HG03439 (cell line): Measurements from ENCODE around the gene ATOX1.
"Not testable (repeated sequence)": the region's sequence is repeated elsewhere in the genome, so short reads cannot be mapped to it uniquely, and the experiment has no call there.

Source experiments
- ATAC-seq: cut with Tn5 transposase; IDR thresholded peaks from one replicate; pipeline ENCODE4 v1.9.1; 2021; ENCODE audit warnings: mild to moderate bottlenecking, moderate library complexity; ENCODE audit not compliant: unreplicated experiment

The ATOX1 gene, protein sequence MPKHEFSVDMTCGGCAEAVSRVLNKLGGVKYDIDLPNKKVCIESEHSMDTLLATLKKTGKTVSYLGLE

DNA sequence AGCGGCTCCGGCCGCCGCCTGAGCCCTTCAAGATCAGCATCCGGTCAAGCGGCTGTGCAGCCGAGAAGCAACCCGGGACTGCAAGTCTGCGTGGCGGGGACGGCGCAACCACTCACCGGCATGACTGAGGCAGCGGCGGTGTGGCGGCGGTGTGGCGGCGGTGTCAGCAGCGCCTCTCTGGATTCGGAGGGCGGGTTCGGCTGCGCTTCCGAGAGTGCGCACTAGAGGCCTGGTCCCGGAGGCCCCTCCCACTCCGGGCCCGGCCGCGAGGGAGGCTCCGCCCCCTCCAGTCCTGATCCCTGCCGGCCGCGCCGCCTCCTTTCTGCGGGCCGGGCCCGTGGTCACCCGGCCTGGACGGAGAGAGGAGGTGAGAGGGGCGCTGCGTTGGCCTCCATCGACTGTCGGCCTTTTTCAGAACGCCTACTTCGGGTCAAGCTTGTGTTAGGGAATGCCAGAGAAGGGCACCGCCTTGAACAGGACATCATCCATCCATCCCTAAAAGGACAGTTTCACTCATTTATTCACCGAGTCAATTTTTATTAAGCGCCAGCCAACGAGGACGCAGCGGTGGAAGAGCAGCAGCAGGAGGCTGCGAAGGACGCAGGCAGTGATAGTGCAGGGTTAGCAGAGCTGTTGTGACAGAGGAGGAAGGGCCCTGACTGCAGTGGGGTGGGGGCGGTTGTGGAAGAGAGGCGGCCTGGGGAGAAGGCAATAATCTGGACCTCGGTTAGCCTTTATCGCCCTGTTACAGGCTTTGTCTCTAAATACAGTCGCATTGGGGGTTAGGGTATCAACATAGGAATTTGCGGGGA, at the start of gene ATOX1:
TSS of gene ATOX1 (minus strand) at position 202 of the 812 bp plus-strand sequence. CDS start at position 122, 80 bp downstream.
- ATAC-seq: peak; percentile 96

DNA sequence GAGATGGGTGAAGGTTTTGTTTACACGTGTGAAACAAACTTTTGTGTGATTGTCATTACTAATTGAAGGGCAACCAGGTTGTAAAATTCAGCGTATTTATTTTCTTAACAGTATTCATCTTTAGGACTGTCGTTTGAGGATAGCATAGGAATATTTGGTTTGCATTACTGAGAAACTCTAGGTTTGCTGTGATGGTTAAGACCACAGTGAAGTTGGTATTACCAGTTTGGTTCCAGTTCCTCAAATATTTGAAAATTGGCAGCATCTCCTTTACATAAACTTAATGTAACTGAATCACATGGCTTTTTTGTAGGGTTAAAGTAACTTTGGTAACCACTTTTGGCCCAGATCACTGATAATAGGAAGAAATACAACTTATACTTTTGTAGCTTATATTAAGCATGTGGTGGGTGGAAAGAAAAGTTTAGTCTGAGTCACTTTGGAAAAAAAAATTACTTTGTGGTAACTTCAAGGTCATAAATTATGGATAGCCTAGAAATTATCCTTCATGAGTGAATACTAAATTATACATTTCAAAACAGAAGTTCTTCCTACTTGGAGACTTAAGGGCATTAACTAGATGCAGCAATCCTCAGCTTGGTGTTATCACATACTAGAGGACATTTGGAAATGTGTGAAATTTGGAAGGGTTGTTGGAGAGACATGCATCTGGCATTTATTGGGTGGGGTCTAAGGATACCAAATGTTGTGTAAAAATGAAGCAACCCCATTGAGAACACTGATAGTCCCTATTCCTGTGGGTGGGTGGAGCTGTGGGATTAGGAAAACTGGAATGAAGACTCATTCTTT, 47.2 kb upstream of the ATOX1 start:
- no peak for ATAC-seq

DNA sequence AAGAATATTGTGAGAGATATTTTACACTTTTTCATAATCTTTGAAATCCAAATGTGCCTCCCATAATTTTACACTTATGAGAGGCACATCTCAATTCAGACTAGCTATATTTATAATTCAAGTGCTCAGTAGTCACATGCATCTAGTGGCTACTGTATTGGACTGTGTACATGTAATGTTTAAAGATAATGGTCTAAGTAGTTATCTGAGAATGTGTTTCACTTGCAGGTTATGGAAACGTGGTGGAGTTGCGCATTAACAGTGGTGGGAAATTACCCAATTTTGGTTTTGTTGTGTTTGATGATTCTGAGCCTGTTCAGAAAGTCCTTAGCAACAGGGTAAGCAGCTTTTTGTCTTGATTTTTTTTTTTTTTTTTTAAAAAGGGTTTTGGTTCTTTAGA, 42.1 kb upstream of the ATOX1 start:
- ATAC-seq: no peak

DNA sequence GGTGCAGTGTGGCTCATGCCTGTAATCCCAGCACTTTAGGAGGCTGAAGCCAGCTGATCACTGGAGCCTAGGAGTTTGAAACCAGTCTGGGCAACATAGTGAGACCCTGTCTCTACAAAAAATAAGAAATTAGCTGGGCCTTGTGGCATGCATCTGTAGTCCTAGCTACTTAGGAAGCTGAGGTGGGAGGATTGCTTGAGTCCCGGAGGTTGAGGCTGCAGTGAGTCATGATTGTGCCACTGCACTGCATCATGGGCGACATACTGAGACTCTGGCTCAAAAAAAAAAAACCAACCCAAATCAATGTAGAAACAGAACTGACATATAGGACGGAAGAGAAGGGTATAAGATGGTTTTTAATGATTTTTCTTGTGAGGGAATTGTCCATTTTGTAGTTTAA, 41.0 kb upstream of the ATOX1 start:
- no peak for ATAC-seq

DNA sequence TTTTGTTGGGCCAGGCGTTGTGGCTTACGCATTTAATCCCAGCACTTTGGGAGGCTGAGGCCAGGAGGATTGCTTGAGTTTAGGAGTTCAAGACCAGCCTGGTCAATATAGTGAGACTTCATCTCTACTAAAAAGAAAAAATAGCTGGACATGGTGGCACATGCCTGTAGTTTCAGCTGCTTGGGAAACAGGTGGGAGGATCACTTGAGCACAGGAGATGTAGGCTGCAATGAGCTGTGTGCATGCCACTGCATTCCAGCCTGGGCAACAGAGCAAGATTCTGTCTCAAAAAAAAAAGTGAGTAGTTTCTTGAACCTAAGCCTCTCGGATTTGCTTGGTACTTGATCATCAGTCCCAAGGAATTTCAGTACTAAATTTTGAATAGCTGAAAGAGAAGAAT, 40.2 kb upstream of the ATOX1 start:
- ATAC-seq: no peak

DNA sequence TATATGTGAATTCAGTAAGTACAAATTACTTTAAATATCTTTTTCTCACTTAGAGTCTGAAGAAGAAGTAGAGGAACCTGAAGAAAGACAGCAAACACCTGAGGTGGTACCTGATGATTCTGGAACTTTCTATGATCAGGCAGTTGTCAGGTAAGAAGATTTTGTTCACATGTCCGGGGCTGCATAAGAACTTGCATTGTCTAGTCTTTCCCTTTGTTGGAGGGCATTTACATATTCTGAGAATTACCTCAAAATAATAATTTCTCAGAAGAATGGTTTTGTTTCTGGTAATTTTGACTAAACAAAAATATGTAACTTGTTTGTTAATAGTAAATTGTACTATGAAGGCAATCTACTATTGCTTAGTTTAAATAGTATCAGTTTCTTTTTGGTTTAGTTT, 37.0 kb upstream of the ATOX1 start:
- no peak for ATAC-seq

DNA sequence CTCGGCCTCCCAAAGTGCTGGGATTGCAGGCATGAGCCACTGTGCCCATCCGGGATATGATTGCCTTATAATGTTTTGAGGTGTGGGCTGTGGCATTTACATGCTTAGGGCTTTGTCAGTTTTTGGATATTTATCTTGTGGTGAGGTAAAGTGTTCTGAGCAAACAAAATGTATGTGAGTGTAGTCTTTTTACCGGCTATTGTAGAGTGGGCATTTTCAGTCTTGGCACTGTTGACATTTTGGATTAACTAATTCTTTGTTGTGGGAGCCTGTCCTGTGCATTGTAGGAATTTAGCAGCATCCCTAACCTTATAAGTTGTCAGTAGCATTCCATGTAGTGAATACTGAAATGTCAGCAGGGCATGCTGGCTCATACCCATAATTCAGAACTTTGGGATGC, 34.9 kb upstream of the ATOX1 start:
- ATAC-seq: no peak

DNA sequence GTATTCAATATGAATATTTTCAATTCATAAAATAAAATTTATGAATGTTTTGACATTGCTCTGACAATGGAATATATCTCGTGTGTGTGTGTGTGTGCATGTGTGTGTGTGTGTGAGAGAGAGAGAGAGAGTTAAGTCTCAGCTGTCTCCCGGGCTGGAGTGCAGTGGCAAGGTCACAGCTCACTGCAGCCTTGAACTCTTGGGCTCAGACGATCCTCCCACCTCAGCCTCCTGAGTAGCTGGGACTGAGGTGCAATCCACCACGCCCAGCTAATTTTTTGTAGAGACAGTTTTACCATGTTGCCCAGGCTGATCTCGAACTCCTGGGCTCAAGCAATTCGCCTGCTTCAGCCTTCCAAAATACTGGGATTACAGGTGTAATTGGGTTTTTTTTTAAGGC, 29.4 kb upstream of the ATOX1 start:
- ATAC-seq: no peak

DNA sequence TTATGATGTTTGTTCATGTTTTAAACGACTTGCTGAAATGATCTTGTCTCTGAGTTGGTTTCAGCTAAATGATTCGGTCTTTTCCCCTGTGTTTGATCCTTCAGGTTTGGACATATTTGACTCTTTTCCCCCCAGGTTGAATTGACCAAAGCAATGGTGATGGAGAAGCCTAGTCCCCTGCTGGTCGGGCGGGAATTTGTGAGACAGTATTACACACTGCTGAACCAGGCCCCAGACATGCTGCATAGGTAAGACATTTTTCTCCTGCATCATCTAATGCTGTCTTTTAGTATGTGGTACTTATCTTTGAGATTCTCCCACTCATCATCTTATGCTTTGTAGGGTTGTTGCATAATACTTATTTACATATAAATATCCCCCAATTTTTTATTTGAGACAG, 28.0 kb upstream of the ATOX1 start:
- ATAC-seq: no peak

DNA sequence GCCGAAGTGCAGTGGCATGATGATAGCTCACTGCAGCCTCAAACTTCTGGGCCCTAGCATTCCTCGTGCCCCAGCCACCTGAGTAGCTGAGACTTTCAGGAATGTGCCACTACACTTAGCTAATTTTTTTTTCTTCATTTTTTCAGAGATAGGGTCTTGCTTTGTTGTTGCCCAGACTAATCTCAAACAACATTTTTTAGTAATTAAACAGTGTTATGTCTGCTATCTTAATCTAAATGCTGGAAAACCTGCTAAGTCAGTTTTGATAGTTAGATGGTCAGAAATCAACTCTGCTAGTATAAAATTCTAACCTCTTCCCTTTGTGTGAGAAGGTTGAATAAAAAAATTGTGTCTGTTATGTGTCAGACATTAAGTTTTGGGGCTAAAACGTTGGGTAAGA, 25.7 kb upstream of the ATOX1 start:
- ATAC-seq: no peak

DNA sequence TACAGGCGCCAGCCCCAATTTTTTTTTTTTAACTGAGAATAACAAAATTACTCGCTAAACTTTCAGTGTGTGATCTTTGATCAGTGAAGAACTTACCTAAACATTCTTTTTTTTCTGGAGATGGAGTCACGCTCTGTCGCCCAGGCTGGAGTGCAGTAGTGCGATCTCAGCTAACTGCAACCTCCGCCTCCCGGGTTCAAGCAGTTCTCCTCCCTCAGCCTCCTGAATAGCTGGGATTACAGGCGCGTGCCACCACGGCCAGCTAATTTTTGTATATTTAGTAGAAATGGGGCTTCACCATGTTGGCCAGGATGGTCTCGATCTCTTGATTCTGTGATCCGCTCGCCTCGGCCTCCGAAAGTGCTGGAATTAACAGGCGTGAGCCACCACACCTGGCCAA, 25.2 kb upstream of the ATOX1 start:
- not testable (repeated sequence) for ATAC-seq

DNA sequence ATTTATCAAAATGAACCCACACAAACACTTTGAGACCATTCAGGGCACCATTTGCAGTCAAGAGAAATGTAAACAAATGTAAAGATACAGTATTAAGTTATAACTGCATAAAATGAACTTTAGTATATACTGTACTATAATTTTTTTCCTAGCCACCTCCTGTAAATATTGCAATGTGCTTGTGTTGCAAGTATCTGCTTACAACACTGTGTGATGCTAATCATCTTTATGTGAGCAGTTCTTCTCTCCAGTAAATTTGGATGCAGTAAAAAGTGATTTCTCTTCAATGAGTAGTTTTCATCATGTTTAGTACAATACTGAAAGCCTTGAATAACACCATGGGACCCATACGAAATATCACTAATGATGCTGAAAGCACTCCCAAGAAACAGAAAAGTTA, 22.8 kb upstream of the ATOX1 start:
- ATAC-seq: no peak

DNA sequence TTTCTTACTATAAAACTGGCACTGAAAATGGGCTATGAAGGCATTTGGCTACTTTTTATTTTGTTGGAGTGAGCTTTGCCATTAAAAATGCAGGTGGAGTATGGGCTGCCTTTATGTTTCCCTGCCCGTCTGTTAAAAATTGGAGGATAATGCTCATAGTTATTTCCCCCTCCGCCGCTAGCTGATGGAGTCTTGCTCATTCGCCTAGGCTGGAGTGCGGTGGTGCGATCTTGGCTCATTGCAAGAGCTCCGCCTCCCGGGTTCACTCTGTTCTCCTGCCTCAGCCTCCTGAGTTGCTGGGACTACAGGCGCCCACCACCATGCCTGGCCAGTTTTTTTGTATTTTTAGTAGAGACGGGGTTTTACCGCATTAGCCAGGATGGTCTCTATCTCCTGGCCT, 21.9 kb upstream of the ATOX1 start:
- no peak for ATAC-seq

DNA sequence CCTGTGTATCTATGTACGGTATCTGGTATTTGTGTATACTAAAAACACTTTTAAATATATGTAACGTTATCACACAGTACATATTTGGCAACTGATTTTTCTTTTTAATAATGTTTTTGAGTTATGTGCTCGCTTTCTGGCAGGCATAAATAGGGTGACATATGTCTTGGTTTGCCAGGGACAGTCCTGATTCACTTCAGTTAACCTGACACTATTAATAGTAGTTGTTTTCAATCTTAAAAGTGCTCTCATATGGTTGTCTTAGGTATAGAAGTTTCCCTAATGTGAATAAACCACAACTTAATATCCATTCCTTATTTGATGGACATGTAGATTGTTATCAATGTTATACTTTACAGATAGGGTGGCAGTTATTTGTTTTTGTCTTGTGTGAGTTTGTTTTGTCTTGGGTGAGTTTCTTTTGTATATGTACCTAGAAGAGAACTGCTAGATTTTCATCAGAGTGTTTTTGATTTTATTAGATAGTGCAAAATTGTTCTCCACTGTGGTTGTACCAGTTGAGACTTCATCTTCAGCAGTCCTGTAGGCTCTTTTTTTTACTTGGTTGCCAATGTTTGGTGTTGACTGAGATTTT, 21.2 kb upstream of the ATOX1 start:
- ATAC-seq: no peak

DNA sequence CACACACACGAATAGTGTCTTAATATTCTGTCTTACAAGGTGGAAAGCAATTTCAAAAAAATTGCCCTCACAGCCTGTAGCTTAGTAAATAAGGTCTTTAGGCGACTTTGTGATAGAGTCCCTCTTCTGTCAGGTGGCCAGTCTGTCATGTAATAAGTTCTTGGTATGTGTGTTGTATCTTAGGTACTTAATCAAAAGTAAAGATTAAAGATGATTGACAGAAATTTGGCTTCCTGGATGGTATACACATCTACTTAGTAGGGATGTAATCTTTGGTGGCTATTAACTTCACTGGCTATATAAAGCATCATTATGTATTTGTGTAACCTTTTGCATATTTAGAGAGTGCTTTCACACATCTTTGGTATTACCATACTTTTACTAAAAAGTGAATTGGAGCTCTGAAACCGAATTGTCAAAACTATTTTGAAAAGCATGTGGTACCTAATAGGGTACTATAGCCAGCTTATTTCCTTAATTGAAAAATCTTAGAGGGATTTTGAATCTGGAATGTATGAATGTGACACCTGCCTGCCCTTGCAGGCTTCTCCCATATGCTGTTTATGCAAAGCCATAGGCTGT, 16.7 kb upstream of the ATOX1 start:
- no peak for ATAC-seq

DNA sequence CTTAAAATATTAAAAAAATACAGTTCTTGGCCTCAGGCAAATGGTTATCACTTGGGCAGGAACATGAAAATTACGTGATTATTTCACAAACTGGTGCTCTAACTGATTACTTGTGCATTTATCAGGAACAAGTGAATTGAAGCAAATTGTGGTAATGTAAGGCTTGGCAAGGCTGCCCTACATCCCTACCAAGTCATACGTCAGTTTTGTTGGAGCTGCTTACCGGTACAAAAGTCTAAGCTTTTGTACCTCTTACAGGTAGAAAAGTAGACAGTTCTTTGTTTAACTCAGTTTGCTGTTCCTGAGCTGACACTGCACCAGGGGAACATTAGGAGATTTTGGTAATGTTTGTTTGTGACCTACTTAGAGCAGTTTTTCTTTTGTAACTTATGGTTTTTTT, 15.5 kb upstream of the ATOX1 start:
- no peak for ATAC-seq

DNA sequence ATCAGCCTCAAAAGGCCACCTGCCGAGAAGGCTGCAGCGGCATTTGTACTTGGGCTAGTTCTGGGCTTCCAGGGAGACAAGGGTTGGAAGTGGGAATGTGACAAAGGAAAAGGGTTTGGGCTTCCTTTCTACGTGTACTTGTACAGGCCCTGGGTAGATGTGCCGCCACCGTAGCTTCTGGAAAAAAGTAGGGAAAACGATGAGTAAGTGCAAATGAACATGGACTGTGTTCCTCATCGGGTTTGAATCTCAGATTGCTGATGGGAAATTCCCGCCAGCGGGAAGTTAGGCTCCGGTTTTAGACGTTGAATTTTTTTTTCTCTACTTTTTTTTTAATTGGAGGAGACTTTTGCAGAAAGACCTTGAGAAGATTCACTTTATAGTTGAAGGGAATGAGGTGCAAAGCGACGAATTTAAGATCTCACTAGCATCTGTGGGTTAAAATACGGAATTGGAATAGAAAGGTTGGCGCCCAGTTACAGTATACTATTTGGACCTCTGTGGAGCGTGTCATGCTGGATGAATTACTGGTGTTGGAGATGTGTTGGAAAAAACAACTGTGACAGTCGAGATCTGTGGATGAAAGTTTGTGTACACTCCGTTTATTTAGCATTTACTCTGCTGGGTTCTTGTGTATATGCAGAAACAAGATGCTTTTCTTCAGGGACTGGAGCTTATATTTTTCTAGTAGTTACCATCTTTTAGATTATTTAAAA, 14.6 kb upstream of the ATOX1 start:
- ATAC-seq: no peak

DNA sequence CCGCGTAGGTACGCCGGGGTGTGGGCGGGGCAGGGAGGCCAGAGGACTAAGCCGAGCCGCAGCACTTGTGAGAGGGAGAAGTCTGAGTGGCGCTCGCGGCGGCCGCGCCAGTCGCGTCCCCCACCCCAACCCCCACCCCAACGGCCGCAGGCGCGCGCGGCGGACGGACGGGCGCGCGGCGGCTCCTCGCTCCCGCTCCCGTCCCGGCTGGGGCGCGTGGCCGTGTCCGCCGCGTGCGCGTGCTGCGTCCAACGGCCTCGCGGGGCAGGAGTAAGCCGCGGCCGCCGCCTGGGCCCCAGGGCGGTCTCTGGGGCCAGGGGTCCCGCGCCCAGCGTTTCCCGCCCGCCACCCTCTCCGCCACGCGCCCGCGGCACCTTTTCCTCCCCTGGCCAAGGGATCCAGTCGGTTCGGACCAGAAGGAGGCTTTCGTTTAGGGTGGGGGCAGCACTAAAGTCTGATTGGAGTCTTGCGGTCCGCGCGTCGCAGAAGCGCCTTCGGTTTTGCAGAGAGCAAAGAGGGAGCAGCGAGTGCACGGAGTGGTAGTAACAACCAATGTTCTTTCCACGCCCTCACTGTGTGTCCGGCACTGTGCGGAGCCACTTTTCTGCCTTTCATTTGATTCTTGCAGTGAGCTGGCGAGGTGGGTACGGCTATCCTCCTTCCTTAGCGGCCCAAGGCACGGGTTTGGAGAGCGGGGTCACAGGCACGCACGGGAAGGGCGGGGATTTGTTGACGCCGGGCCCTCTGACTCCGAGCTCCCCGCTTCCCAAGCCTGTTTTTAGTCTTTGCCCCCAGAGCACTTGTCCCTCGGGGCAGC, 13.8 kb upstream of the ATOX1 start:
- ATAC-seq: no peak

DNA sequence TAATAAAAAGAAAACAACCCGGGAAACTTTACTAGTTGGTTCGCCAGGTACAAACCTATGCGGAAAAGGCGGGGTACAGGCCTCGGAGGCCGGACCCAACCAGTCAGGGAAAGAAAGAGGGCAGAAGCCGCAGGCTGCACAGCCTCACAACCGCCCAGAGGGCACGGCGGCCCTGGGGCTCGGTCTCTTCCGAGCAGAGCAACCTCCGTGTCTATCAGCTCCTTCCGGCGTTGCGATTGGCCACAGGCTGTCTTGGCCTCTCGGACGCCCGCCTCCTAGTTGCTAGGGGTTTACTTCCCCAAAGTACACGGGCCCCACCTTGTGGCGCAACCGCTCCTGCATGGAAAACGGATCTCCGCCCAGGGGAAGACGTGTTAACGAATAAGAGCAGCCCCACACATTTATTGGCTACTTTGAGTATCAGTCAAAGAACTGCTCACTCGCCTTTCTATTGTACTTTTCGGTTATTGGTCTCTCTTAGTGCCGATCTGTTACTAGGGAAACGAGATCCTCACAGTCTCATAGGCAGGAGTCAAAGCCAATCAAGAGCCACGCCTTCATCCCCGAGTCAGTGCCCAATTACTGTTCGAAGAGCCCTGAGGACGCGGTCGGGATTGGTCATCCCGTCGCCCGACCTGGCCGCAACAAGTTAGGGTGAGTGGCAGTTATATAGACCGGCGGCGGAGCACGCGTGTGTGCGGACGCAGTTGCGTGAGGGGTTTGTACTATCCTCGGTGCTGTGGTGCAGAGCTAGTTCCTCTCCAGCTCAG, 13.0 kb upstream of the ATOX1 start, which contains the start of gene G3BP1:
TSS of gene G3BP1 (plus strand) at position 696 of the 770 bp plus-strand sequence. CDS start 14,667 bp downstream, outside the sequence.
- peak; percentile 84 for ATAC-seq
